SU-DHL-6 (cell line): ENCODE results near the gene ARF3.

Experiments
- H2AFZ ChIP-seq: fragments of 200-600 bp; sonication (generic); 2 replicates; pipeline ENCODE4 v1.6.1; 2014; ENCODE audit warnings: low read depth, mild to moderate bottlenecking, moderate library complexity, mixed read lengths, antibody characterized with exemption, low read length; ENCODE audit not compliant: severe bottlenecking
- H3F3A ChIP-seq: fragments of 200-600 bp; shearing (Covaris generic); 2 replicates; pipeline ENCODE4 v1.6.0; 2016; ENCODE audit warnings: antibody characterized with exemption, mild to moderate bottlenecking; ENCODE audit not compliant: insufficient read depth
- H3K27ac ChIP-seq: fragments of 200-600 bp; sonication (generic); 2 replicates; pipeline ENCODE4 v1.5.1; 2016; ENCODE audit warnings: low read depth, mild to moderate bottlenecking, low read length, moderate library complexity, mixed read lengths
- H3K27me3 ChIP-seq: fragments of 200-600 bp; sonication (generic), shearing (Covaris generic); 2 replicates; pipeline ENCODE4 v1.6.0; 2014; ENCODE audit warnings: mild to moderate bottlenecking, low read length
- H3K36me3 ChIP-seq: fragments of 200-600 bp; sonication (generic); 2 replicates; pipeline ENCODE4 v1.6.1; 2014; ENCODE audit warnings: mild to moderate bottlenecking, low read length, mixed read lengths
- H3K4me2 ChIP-seq: fragments of 300-600, 200-600 bp; shearing (Covaris generic), sonication (generic); 2 replicates; pipeline ENCODE4 v1.6.0; 2014; ENCODE audit warnings: low read length, low read depth, mild to moderate bottlenecking; ENCODE audit not compliant: poor library complexity, severe bottlenecking
- H3K4me3 ChIP-seq: fragments of 200-600 bp; sonication (generic); 2 replicates; pipeline ENCODE4 v1.5.1; 2014; ENCODE audit warnings: antibody characterized with exemption, low read length, mild to moderate bottlenecking, mixed read lengths; ENCODE audit not compliant: insufficient read depth, poor library complexity, severe bottlenecking
- H3K79me2 ChIP-seq: fragments of 200-600 bp; sonication (generic); 2 replicates; pipeline ENCODE4 v1.6.1; 2014; ENCODE audit warnings: mild to moderate bottlenecking, low read length, moderate library complexity; ENCODE audit not compliant: insufficient read depth
- H3K9ac ChIP-seq: fragments of 200-600 bp; sonication (generic); 2 replicates; pipeline ENCODE4 v1.7.0; 2014; ENCODE audit warnings: mild to moderate bottlenecking, low read length
- H3K9me2 ChIP-seq: fragments of 200-600 bp; sonication (generic); replicated peaks from 2 replicates; pipeline ENCODE4 v1.6.1; 2014; ENCODE audit warnings: low read length; ENCODE audit not compliant: insufficient read depth
- H3K9me3 ChIP-seq: fragments of 200-600 bp; sonication (generic); 2 replicates; pipeline ENCODE4 v1.6.1; 2014; ENCODE audit warnings: low read length, mixed read lengths; ENCODE audit not compliant: insufficient read depth
- H4K20me1 ChIP-seq: fragments of 200-600 bp; sonication (generic); 2 replicates; pipeline ENCODE4 v1.6.1; 2014; ENCODE audit warnings: low read depth, mild to moderate bottlenecking, antibody characterized with exemption, low read length, moderate library complexity, mixed read lengths
- CTCF ChIP-seq: fragments of 200-600 bp; sonication (generic); IDR thresholded peaks from one replicate; pipeline ENCODE4 v1.5.1; 2017; ENCODE audit warnings: antibody characterized with exemption, mild to moderate bottlenecking, low read length, moderate library complexity; ENCODE audit not compliant: insufficient read depth, poor library complexity, severe bottlenecking
- EZH2phosphoT487 ChIP-seq: fragments of 200-600 bp; sonication (generic), shearing (Covaris generic); conservative IDR thresholded peaks from 2 replicates; pipeline ENCODE4 v1.6.1; 2018; ENCODE audit warnings: mild to moderate bottlenecking, antibody characterized with exemption, low read length, moderate library complexity, mixed read lengths

ARF3 gene

GRCh38 chr12:48965298-48965838 is 8.1 kb upstream of the ARF3 start:
- Histone ChIP-seq H3F3A (no peaks in the 10 kb centered on the region), H3K36me3 (no peaks in the 10 kb centered on the region), H2AFZ (no peak overlapping the region), H3K4me3 (no peak overlapping the region), H3K27ac (no peak overlapping the region), H3K4me2 (no peak overlapping the region), H3K79me2 (no peaks in the 10 kb centered on the region), H3K9ac (no peak overlapping the region), H3K27me3 (no peaks in the 10 kb centered on the region), H3K9me3 (no peaks in the 10 kb centered on the region), H4K20me1 (no peaks in the 10 kb centered on the region), H3K9me2 (no peaks in the 10 kb centered on the region)
- TF ChIP-seq CTCF (no peak), EZH2phosphoT487 (no peak)

GRCh38 chr12:48961801-48962200 is 4.5 kb upstream of the ARF3 start:
- no peaks in the 10 kb centered on the region for H4K20me1 ChIP-seq
- H3K4me3 ChIP-seq, result no peak overlapping the region
- TF ChIP-seq EZH2phosphoT487, result no peak
- no peak for TF ChIP-seq CTCF
- peaks cover 4% of the 10 kb centered on the region for H3K79me2 ChIP-seq
- no peaks in the 10 kb centered on the region for H3K27me3 ChIP-seq
- H3F3A ChIP-seq, result peaks cover 4% of the 10 kb centered on the region
- H3K4me2 ChIP-seq, result no peak overlapping the region
- H3K36me3 ChIP-seq, result no peaks in the 10 kb centered on the region
- H3K9me3 ChIP-seq, result no peaks in the 10 kb centered on the region
- H3K27ac ChIP-seq, result no peak overlapping the region
- H3K9ac ChIP-seq, result no peak overlapping the region
- H3K9me2 ChIP-seq, result no peaks in the 10 kb centered on the region
- H2AFZ ChIP-seq, result no peak overlapping the region

GRCh38 chr12:48961331-48961730 is 4.0 kb upstream of the ARF3 start:
- H2AFZ ChIP-seq, result no peak overlapping the region
- H3K36me3 ChIP-seq, result no peaks in the 10 kb centered on the region
- no peak for TF ChIP-seq EZH2phosphoT487
- no peak for TF ChIP-seq CTCF

More at GRCh38 chr12:48961331-48961730, 4.0 kb upstream of the ARF3 start:
- H3K27me3 ChIP-seq, result no peaks in the 10 kb centered on the region
- no peak overlapping the region for H3K9ac ChIP-seq
- no peaks in the 10 kb centered on the region for H3K9me2 ChIP-seq
- H4K20me1 ChIP-seq, result no peaks in the 10 kb centered on the region
- no peak overlapping the region for H3K27ac ChIP-seq
- no peak overlapping the region for H3K4me3 ChIP-seq
- H3K9me3 ChIP-seq, result no peaks in the 10 kb centered on the region
- H3K4me2 ChIP-seq, result no peak overlapping the region
- H3F3A ChIP-seq, result peaks cover 4% of the 10 kb centered on the region
- peaks cover 9% of the 10 kb centered on the region for H3K79me2 ChIP-seq
